ENCODE results near the gene WHAMM.

Gene WHAMM

GRCh38 chr15:82793737-82794136 is 15.7 kb upstream of the WHAMM start:
- no peak overlapping the region for H3K4me3 ChIP-seq (ENCODE audit: insufficient read depth in 1 of 2, low read depth in 1 of 2, low read length in 2 of 2)
- H3K18ac ChIP-seq (ENCODE audit: low read depth in 1 of 2, low read length in 2 of 2) = no peak overlapping the region
- no peak overlapping the region for H4K8ac ChIP-seq (ENCODE audit: low read length)
- no peak overlapping the region for H2BK15ac ChIP-seq (ENCODE audit: low read depth, poor library complexity, severe bottlenecking)
- peaks cover 8% of the 10 kb centered on the region for H3K9me3 ChIP-seq (ENCODE audit: control insufficient read depth, low read length)
- H3K9ac ChIP-seq (ENCODE audit: low read length) = no peak overlapping the region
- no peak overlapping the region for H3K4ac ChIP-seq (ENCODE audit: low read depth in 1 of 2, low read length in 2 of 2)
- H3K79me1 ChIP-seq (replicated peaks; ENCODE audit: low read length, poor library complexity, severe bottlenecking) = no peaks in the 10 kb centered on the region
- no peak overlapping the region for H2BK5ac ChIP-seq (ENCODE audit: low read depth, low read length, poor library complexity, severe bottlenecking)
- no peak overlapping the region for H3K27ac ChIP-seq (ENCODE audit: low read length, poor library complexity, severe bottlenecking)
- H2BK120ac ChIP-seq (ENCODE audit: low read depth, low read length) = no peak overlapping the region
- no peak overlapping the region for H2BK12ac ChIP-seq (ENCODE audit: low read length in 2 of 2)
- H3K4me1 ChIP-seq (ENCODE audit: control insufficient read depth, insufficient read depth, low read depth, low read length) = no peaks in the 10 kb centered on the region
- no peak overlapping the region for H2AFZ ChIP-seq (ENCODE audit: low read depth, low read length)
- no peaks in the 10 kb centered on the region for H3K36me3 ChIP-seq (ENCODE audit: control insufficient read depth in 1 of 2, insufficient read depth in 2 of 2, low read depth in 1 of 2, low read length in 2 of 2)
- no peaks in the 10 kb centered on the region for H3K27me3 ChIP-seq (ENCODE audit: control insufficient read depth in 1 of 2, insufficient read depth in 1 of 2, low read length in 2 of 2)
- H3K23ac ChIP-seq (ENCODE audit: low read length in 2 of 2) = no peak overlapping the region
- no peak overlapping the region for H3K4me2 ChIP-seq (ENCODE audit: low read length, poor library complexity, severe bottlenecking)
- no peak for DNase-seq
- H4K91ac ChIP-seq (ENCODE audit: low read length) = no peak overlapping the region
- H2AK5ac ChIP-seq (ENCODE audit: low read length, severe bottlenecking) = no peak overlapping the region
- H3K14ac ChIP-seq (ENCODE audit: low read length in 2 of 2) = no peak overlapping the region

- no peak overlapping the region for H3K23ac ChIP-seq (ENCODE audit: low read length in 2 of 2)
- H2AK5ac ChIP-seq (ENCODE audit: low read length, severe bottlenecking) = no peak overlapping the region
- peaks cover 8% of the 10 kb centered on the region for H3K9me3 ChIP-seq (ENCODE audit: control insufficient read depth, low read length)
- no peak overlapping the region for H3K4me3 ChIP-seq (ENCODE audit: insufficient read depth in 1 of 2, low read depth in 1 of 2, low read length in 2 of 2)
- no peak overlapping the region for H4K91ac ChIP-seq (ENCODE audit: low read length)
- H3K14ac ChIP-seq (ENCODE audit: low read length in 2 of 2) = no peak overlapping the region
- no peak overlapping the region for H2AFZ ChIP-seq (ENCODE audit: low read depth, low read length)
- H3K36me3 ChIP-seq (ENCODE audit: control insufficient read depth in 1 of 2, insufficient read depth in 2 of 2, low read depth in 1 of 2, low read length in 2 of 2) = no peaks in the 10 kb centered on the region
- no peak overlapping the region for H4K8ac ChIP-seq (ENCODE audit: low read length)
- no peaks in the 10 kb centered on the region for H3K4me1 ChIP-seq (ENCODE audit: control insufficient read depth, insufficient read depth, low read depth, low read length)
- no peak for DNase-seq
- H3K4me2 ChIP-seq (ENCODE audit: low read length, poor library complexity, severe bottlenecking) = no peak overlapping the region
- H3K27ac ChIP-seq (ENCODE audit: low read length, poor library complexity, severe bottlenecking) = no peak overlapping the region
- H2BK120ac ChIP-seq (ENCODE audit: low read depth, low read length) = no peak overlapping the region
- H3K9ac ChIP-seq (ENCODE audit: low read length) = no peak overlapping the region
- WGBS = 31% methylated on average over 2 of the region's 4 CpGs
- no peak overlapping the region for H2BK12ac ChIP-seq (ENCODE audit: low read length in 2 of 2)
- no peak overlapping the region for H2BK5ac ChIP-seq (ENCODE audit: low read depth, low read length, poor library complexity, severe bottlenecking)
- no peak overlapping the region for H3K4ac ChIP-seq (ENCODE audit: low read depth in 1 of 2, low read length in 2 of 2)
- H3K79me1 ChIP-seq (replicated peaks; ENCODE audit: low read length, poor library complexity, severe bottlenecking) = no peaks in the 10 kb centered on the region
- peaks cover 16 to 30% of the 10 kb centered on the region in 2 experiments for H3K27me3 ChIP-seq (ENCODE audit: control insufficient read depth in 1 of 2, insufficient read depth in 1 of 2, low read length in 2 of 2)
- no peak overlapping the region for H2BK15ac ChIP-seq (ENCODE audit: low read depth, poor library complexity, severe bottlenecking)
- no peak overlapping the region for H3K18ac ChIP-seq (ENCODE audit: low read depth in 1 of 2, low read length in 2 of 2)
Measured at GRCh38 chr15:82798104-82798503, 11.3 kb upstream of the WHAMM start.

DNA sequence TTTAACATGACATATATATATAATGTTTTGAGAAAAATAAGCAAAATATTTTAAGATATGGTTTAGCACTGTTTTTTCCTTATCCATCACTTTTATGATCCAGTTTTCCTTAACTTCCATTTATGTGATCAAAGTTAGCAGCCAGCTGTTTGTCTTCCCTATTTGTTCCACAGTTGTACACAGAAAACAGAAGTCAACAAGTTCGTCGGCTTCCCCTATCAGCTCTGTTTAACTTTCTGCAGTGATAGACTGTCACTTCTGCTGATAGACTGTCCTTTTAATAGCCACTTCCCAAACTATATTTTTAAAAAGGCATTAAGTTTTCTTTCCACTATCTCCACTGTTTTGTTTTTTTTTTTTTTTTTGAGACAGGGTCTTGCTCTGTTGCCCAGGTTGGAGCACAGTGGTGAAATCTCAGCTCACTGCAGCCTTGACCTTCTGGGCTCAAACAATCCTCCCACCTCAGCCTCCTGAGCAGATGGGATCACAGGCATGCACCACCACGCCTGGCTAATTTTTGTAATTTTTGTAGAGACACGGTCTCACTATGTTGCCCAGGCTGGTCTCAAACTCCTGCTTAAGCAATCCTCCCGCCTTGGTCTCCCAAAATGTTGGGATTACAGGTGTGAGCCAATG is 10.8 kb upstream of the WHAMM start:
- H3K4me3 ChIP-seq (ENCODE audit: insufficient read depth in 1 of 2, low read depth in 1 of 2, low read length in 2 of 2) = no peak overlapping the region
- H3K9me3 ChIP-seq (ENCODE audit: control insufficient read depth, low read length) = peaks cover 8% of the 10 kb centered on the region
- no peaks in the 10 kb centered on the region for H3K36me3 ChIP-seq (ENCODE audit: control insufficient read depth in 1 of 2, insufficient read depth in 2 of 2, low read depth in 1 of 2, low read length in 2 of 2)
- no peak overlapping the region for H3K18ac ChIP-seq (ENCODE audit: low read depth in 1 of 2, low read length in 2 of 2)
- no peak overlapping the region for H3K9ac ChIP-seq (ENCODE audit: low read length)
- no peak for DNase-seq
- no peaks in the 10 kb centered on the region for H3K4me1 ChIP-seq (ENCODE audit: control insufficient read depth, insufficient read depth, low read depth, low read length)
- H2BK5ac ChIP-seq (ENCODE audit: low read depth, low read length, poor library complexity, severe bottlenecking) = no peak overlapping the region
- no peak overlapping the region for H3K4ac ChIP-seq (ENCODE audit: low read depth in 1 of 2, low read length in 2 of 2)
- no peak overlapping the region for H2AK5ac ChIP-seq (ENCODE audit: low read length, severe bottlenecking)
- H4K8ac ChIP-seq (ENCODE audit: low read length) = no peak overlapping the region
- no peak overlapping the region for H2AFZ ChIP-seq (ENCODE audit: low read depth, low read length)
- no peak overlapping the region for H3K4me2 ChIP-seq (ENCODE audit: low read length, poor library complexity, severe bottlenecking)
- H2BK120ac ChIP-seq (ENCODE audit: low read depth, low read length) = no peak overlapping the region
- H4K91ac ChIP-seq (ENCODE audit: low read length) = no peak overlapping the region
- no peak overlapping the region for H2BK12ac ChIP-seq (ENCODE audit: low read length in 2 of 2)
- H3K27me3 ChIP-seq (ENCODE audit: control insufficient read depth in 1 of 2, insufficient read depth in 1 of 2, low read length in 2 of 2) = peaks cover 16 to 30% of the 10 kb centered on the region in 2 experiments
- H3K79me1 ChIP-seq (replicated peaks; ENCODE audit: low read length, poor library complexity, severe bottlenecking) = no peaks in the 10 kb centered on the region
- no peak overlapping the region for H3K23ac ChIP-seq (ENCODE audit: low read length in 2 of 2)
- H2BK15ac ChIP-seq (ENCODE audit: low read depth, poor library complexity, severe bottlenecking) = no peak overlapping the region
- H3K27ac ChIP-seq (ENCODE audit: low read length, poor library complexity, severe bottlenecking) = no peak overlapping the region
- 74% methylated on average over 5 of the region's 5 CpGs for WGBS
- H3K14ac ChIP-seq (ENCODE audit: low read length in 2 of 2) = no peak overlapping the region

- H2BK15ac ChIP-seq (ENCODE audit: low read depth, poor library complexity, severe bottlenecking) = no peak overlapping the region
- 82% methylated on average over 6 of the region's 7 CpGs for WGBS
Measured at GRCh38 chr15:82799183-82799841, 10.1 kb upstream of the WHAMM start.

More at GRCh38 chr15:82799183-82799841, 10.1 kb upstream of the WHAMM start:
- no peak overlapping the region for H3K4ac ChIP-seq (ENCODE audit: low read depth in 1 of 2, low read length in 2 of 2)
- no peaks in the 10 kb centered on the region for H3K79me1 ChIP-seq (replicated peaks; ENCODE audit: low read length, poor library complexity, severe bottlenecking)
- H3K4me3 ChIP-seq (ENCODE audit: insufficient read depth in 1 of 2, low read depth in 1 of 2, low read length in 2 of 2) = no peak overlapping the region
- no peak overlapping the region for H3K18ac ChIP-seq (ENCODE audit: low read depth in 1 of 2, low read length in 2 of 2)
- H2BK120ac ChIP-seq (ENCODE audit: low read depth, low read length) = no peak overlapping the region
- DNase-seq = no peak
- H2AFZ ChIP-seq (ENCODE audit: low read depth, low read length) = no peak overlapping the region
- no peak overlapping the region for H3K23ac ChIP-seq (ENCODE audit: low read length in 2 of 2)
- peaks cover 1% of the 10 kb centered on the region for H3K9me3 ChIP-seq (ENCODE audit: control insufficient read depth, low read length)
- H2BK5ac ChIP-seq (ENCODE audit: low read depth, low read length, poor library complexity, severe bottlenecking) = no peak overlapping the region
- H3K9ac ChIP-seq (ENCODE audit: low read length) = no peak overlapping the region
- H3K14ac ChIP-seq (ENCODE audit: low read length in 2 of 2) = no peak overlapping the region
- no peak overlapping the region for H2BK12ac ChIP-seq (ENCODE audit: low read length in 2 of 2)
- no peaks in the 10 kb centered on the region for H3K4me1 ChIP-seq (ENCODE audit: control insufficient read depth, insufficient read depth, low read depth, low read length)
- no peak overlapping the region for H3K27ac ChIP-seq (ENCODE audit: low read length, poor library complexity, severe bottlenecking)
- H3K4me2 ChIP-seq (ENCODE audit: low read length, poor library complexity, severe bottlenecking) = no peak overlapping the region
- H4K8ac ChIP-seq (ENCODE audit: low read length) = no peak overlapping the region
- H3K36me3 ChIP-seq (ENCODE audit: control insufficient read depth in 1 of 2, insufficient read depth in 2 of 2, low read depth in 1 of 2, low read length in 2 of 2) = no peaks in the 10 kb centered on the region
- no peak overlapping the region for H4K91ac ChIP-seq (ENCODE audit: low read length)
- H3K27me3 ChIP-seq (ENCODE audit: control insufficient read depth in 1 of 2, insufficient read depth in 1 of 2, low read length in 2 of 2) = peaks cover 16 to 30% of the 10 kb centered on the region in 2 experiments
- no peak overlapping the region for H2AK5ac ChIP-seq (ENCODE audit: low read length, severe bottlenecking)

Data from mesenchymal stem cell (in vitro differentiated cells and primary cell).